HEK293T (cell line): Measurements from ENCODE around the gene PXMP2.

Experiments used
- CTCF ChIA-PET: fragments of 350-600 bp; formaldehyde crosslinking; extraction: SDS; loops from one replicate; lab custom pipeline; 2021; ENCODE audit warnings: antibody characterized with exemption, inconsistent platforms; lab: Yijun Ruan, JAX
- POLR2A ChIA-PET: fragments of 350-600 bp; formaldehyde crosslinking; extraction: SDS; loops from one replicate; lab custom pipeline; 2020; ENCODE audit warnings: antibody characterized with exemption, inconsistent platforms; lab: Yijun Ruan, JAX
- DNase-seq: peaks from one replicate; pipeline ENCODE4 v3.0.0; 2012; ENCODE audit warnings: mixed read lengths; ENCODE audit errors: extremely low spot score
- ARNT ChIP-seq: fragments of 450-650 bp; IDR thresholded peaks from 2 replicates; pipeline ENCODE4 v1.6.1; 2017; ENCODE audit warnings: mild to moderate bottlenecking
- BHLHE40 ChIP-seq: fragments of 450-650 bp; IDR thresholded peaks from 2 replicates; pipeline ENCODE4 v1.6.1; 2016; ENCODE audit warnings: mild to moderate bottlenecking, moderate library complexity, borderline replicate concordance
- CTBP1 ChIP-seq: fragments of 450-650 bp; IDR thresholded peaks from 2 replicates; pipeline ENCODE4 v1.6.1; 2016; ENCODE audit warnings: borderline replicate concordance
- ELF4 ChIP-seq: fragments of 450-650 bp; IDR thresholded peaks from 2 replicates; pipeline ENCODE4 v1.6.1; 2017; ENCODE audit warnings: antibody characterized with exemption
- FOXA1 ChIP-seq: fragments of 450-650 bp; IDR thresholded peaks from 2 replicates; pipeline ENCODE4 v1.6.1; 2016; ENCODE audit warnings: mild to moderate bottlenecking
- FOXK2 ChIP-seq: fragments of 450-650 bp; IDR thresholded peaks from 2 replicates; pipeline ENCODE4 v1.6.1; 2016; ENCODE audit warnings: mild to moderate bottlenecking
- FOXM1 ChIP-seq: fragments of 450-650 bp; IDR thresholded peaks from 2 replicates; pipeline ENCODE4 v1.6.1; 2017; ENCODE audit warnings: mild to moderate bottlenecking, borderline replicate concordance
- HDGF ChIP-seq: fragments of 450-650 bp; IDR thresholded peaks from 2 replicates; pipeline ENCODE4 v1.6.1; 2017; ENCODE audit warnings: antibody characterized with exemption, borderline replicate concordance
- L3MBTL2 ChIP-seq: fragments of 450-650 bp; conservative IDR thresholded peaks from 2 replicates; pipeline ENCODE4 v1.6.1; 2016; ENCODE audit warnings: mild to moderate bottlenecking
- LEF1 ChIP-seq: fragments of 450-650 bp; IDR thresholded peaks from 2 replicates; pipeline ENCODE4 v1.6.1; 2017; ENCODE audit warnings: mild to moderate bottlenecking, borderline replicate concordance
- NFRKB ChIP-seq: fragments of 450-650 bp; IDR thresholded peaks from 2 replicates; pipeline ENCODE4 v1.6.1; 2016; ENCODE audit warnings: mild to moderate bottlenecking, moderate library complexity
- PKNOX1 ChIP-seq: fragments of 450-650 bp; IDR thresholded peaks from 2 replicates; pipeline ENCODE4 v1.6.1; 2016
- SP1 ChIP-seq: fragments of 450-650 bp; IDR thresholded peaks from 2 replicates; pipeline ENCODE4 v1.6.1; 2017
- SUZ12 ChIP-seq: fragments of 450-650 bp; IDR thresholded peaks from 2 replicates; pipeline ENCODE4 v1.6.1; 2016; ENCODE audit warnings: mild to moderate bottlenecking
- TARDBP ChIP-seq: fragments of 450-650 bp; IDR thresholded peaks from 2 replicates; pipeline ENCODE4 v1.6.1; 2016
- ZNF384 ChIP-seq: fragments of 450-650 bp; IDR thresholded peaks from 2 replicates; pipeline ENCODE4 v1.6.1; 2016

The PXMP2 gene

GRCh38 chr12:132710043-132710404 lies 22.6 kb downstream of the PXMP2 start:
- peak; percentile 38 for DNase-seq
- ChIA-PET CTCF (no interaction called here), POLR2A (interaction anchor here (0.9 to 1.5 kb wide), 3 partner anchors 18 to 31 kb away, joined by 3 read pairs; no protein-coding TSS in a partner anchor)
- TF ChIP-seq SUZ12 (no peak), BHLHE40 (no peak), HDGF (no peak), FOXM1 (no peak), FOXK2 (no peak), ELF4 (no peak), ZNF384 (no peak), CTBP1 (no peak), TARDBP (no peak), PKNOX1 (no peak), ARNT (no peak), L3MBTL2 (no peak), LEF1 (no peak), NFRKB (no peak), FOXA1 (no peak), SP1 (no peak)

GRCh38 chr12:132710405-132711079 lies 23.2 kb downstream of the PXMP2 start, which contains the start of gene PGAM5:
Gene PGAM5 (plus strand): TSS chr12:132710842. CDS start chr12:132710877, 35 bp downstream.
- CTCF ChIA-PET: interaction anchor here (0.5 kb wide), 1 partner anchor 78 kb away, joined by 3 read pairs; no protein-coding TSS in a partner anchor
- DNase-seq: peak; percentile 93
- POLR2A ChIA-PET: interaction anchor here (0.9 to 1.5 kb wide), 5 partner anchors 9 to 30 kb away, joined by 3 to 6 read pairs (median 3); no protein-coding TSS in a partner anchor
- 0 out of 2 replicates have a peak, but pooled peaks have one; percentile 48 for TF ChIP-seq ARNT
- TF ChIP-seq BHLHE40: no peak
- TF ChIP-seq FOXM1: 0 out of 2 replicates have a peak, but pooled peaks have one; percentile 45
- no peak for TF ChIP-seq SUZ12
- TF ChIP-seq CTBP1: no peak
- no peak for TF ChIP-seq ZNF384
- no peak for TF ChIP-seq NFRKB
- peak; percentile 94 for TF ChIP-seq TARDBP
- TF ChIP-seq PKNOX1: no peak
- TF ChIP-seq FOXA1: no peak
- TF ChIP-seq FOXK2: no peak
- TF ChIP-seq LEF1: 0 out of 2 replicates have a peak, but pooled peaks have one; percentile 77
- peak; percentile 87 for TF ChIP-seq L3MBTL2

GRCh38 chr12:132711080-132711843 lies 23.9 kb downstream of the PXMP2 start:
- POLR2A ChIA-PET: interaction anchor here (0.9 to 1.2 kb wide), 3 partner anchors 8 to 20 kb away, joined by 3 to 6 read pairs (median 3); no protein-coding TSS in a partner anchor
- TF ChIP-seq SP1 (no peak), ARNT (no peak), BHLHE40 (no peak), TARDBP (no peak), CTBP1 (no peak), HDGF (no peak), ELF4 (no peak), ZNF384 (no peak), NFRKB (no peak), FOXK2 (no peak), FOXA1 (no peak), SUZ12 (no peak), L3MBTL2 (no peak), FOXM1 (no peak), PKNOX1 (no peak), LEF1 (no peak)
- CTCF ChIA-PET: interaction anchor here (0.5 kb wide), 1 partner anchor 79 kb away, joined by 3 read pairs; no protein-coding TSS in a partner anchor
- peak; percentile 36 for DNase-seq

GRCh38 chr12:132713123-132713522 lies 25.7 kb downstream of the PXMP2 start:
- ChIA-PET POLR2A (no interaction called here), CTCF (no interaction called here)
- TF ChIP-seq SP1: no peak
- TF ChIP-seq NFRKB: no peak
- DNase-seq: no peak

- POLR2A ChIA-PET: no interaction called here
- no peak for TF ChIP-seq PKNOX1
- no peak for TF ChIP-seq SP1
- TF ChIP-seq L3MBTL2: no peak
- no peak for TF ChIP-seq SUZ12
- TF ChIP-seq FOXA1: no peak
- TF ChIP-seq BHLHE40: no peak
- TF ChIP-seq HDGF: no peak
- no peak for TF ChIP-seq CTBP1
- CTCF ChIA-PET: no interaction called here
- DNase-seq: no peak
Measured at GRCh38 chr12:132715874-132716273, 28.5 kb downstream of the PXMP2 start.
